PFSK-1 (cell line): Measurements from ENCODE around the gene JAM2.

Source experiments
- FOXP2 ChIP-seq: optimal IDR thresholded peaks from 2 replicates; pipeline ENCODE3; 2011; ENCODE audit warnings: borderline replicate concordance, control low read depth, inconsistent platforms; ENCODE audit not compliant: insufficient read depth; ENCODE audit errors: extremely low read length, extremely low read depth
- POLR2AphosphoS5 ChIP-seq: IDR thresholded peaks from 2 replicates; pipeline ENCODE4 v1.6.1; 2012; ENCODE audit warnings: low read depth, mild to moderate bottlenecking, control low read depth, low read length, moderate library complexity
- REST ChIP-seq, 2 experiments: IDR thresholded peaks; 2 replicates each; pipeline versions ENCODE4 v1.6.1 to v1.8.0; 2011 to 2012; ENCODE audit warnings: low read depth in 2 of 2, low read length in 2 of 2, control low read depth in 1 of 2, inconsistent platforms in 1 of 2, mild to moderate bottlenecking in 1 of 2, moderate library complexity in 1 of 2; ENCODE audit not compliant: insufficient read depth in 1 of 2
- SIN3A ChIP-seq: IDR thresholded peaks from 2 replicates; pipeline ENCODE4 v1.6.1; 2012; ENCODE audit warnings: mild to moderate bottlenecking, low read length, moderate library complexity, borderline replicate concordance; ENCODE audit not compliant: insufficient read depth
- TAF1 ChIP-seq: IDR thresholded peaks from 2 replicates; pipeline ENCODE4 v1.6.1; 2012; ENCODE audit warnings: low read length, control low read depth, borderline replicate concordance; ENCODE audit not compliant: insufficient read depth

The JAM2 gene

GRCh38 chr21:25658427-25659035 is 19.5 kb downstream of the JAM2 start:
- TF ChIP-seq TAF1: no peak
- TF ChIP-seq POLR2AphosphoS5: no peak
- TF ChIP-seq SIN3A: no peak
- TF ChIP-seq REST (IDR thresholded peaks at IDR 0.05; ENCODE audit: insufficient read depth in 1 of 2, low read depth in 2 of 2, low read length in 2 of 2): no peak
- TF ChIP-seq FOXP2: no peak

GRCh38 chr21:25660233-25660632 is 21.2 kb downstream of the JAM2 start:
- TF ChIP-seq SIN3A (no peak), FOXP2 (no peak)

GRCh38 chr21:25664491-25664931 is 25.5 kb downstream of the JAM2 start:
- TF ChIP-seq TAF1: no peak
- no peak for TF ChIP-seq FOXP2
- TF ChIP-seq POLR2AphosphoS5: no peak
- TF ChIP-seq REST (IDR thresholded peaks at IDR 0.05; ENCODE audit: insufficient read depth in 1 of 2, low read depth in 2 of 2, low read length in 2 of 2): no peak
- no peak for TF ChIP-seq SIN3A

- TF ChIP-seq POLR2AphosphoS5 (no peak), REST (IDR thresholded peaks at IDR 0.05; ENCODE audit: insufficient read depth in 1 of 2, low read depth in 2 of 2, low read length in 2 of 2) (no peak), TAF1 (no peak)
These were observed 31.7 kb downstream of the JAM2 start for GRCh38 chr21:25670726-25671125.

GRCh38 chr21:25676451-25676850 is 37.4 kb downstream of the JAM2 start:
- TF ChIP-seq POLR2AphosphoS5 (no peak), TAF1 (no peak), REST (IDR thresholded peaks at IDR 0.05; ENCODE audit: insufficient read depth in 1 of 2, low read depth in 2 of 2, low read length in 2 of 2) (no peak)

- TF ChIP-seq POLR2AphosphoS5 (no peak), TAF1 (no peak), FOXP2 (no peak), REST (IDR thresholded peaks at IDR 0.05; ENCODE audit: insufficient read depth in 1 of 2, low read depth in 2 of 2, low read length in 2 of 2) (no peak), SIN3A (no peak)
These were observed 43.3 kb downstream of the JAM2 start for GRCh38 chr21:25682382-25682781.
